Measurements from ENCODE around the gene CHD2. TPM values are rescaled to one million over a fixed set of nuclear protein-coding genes. Genes with fewer than 3 reads are reported as not detected.
"Not testable (repeated sequence)": the region's sequence is repeated elsewhere in the genome, so short reads cannot be mapped to it uniquely, and the experiment has no call there.

Gene CHD2
- total and polyA plus RNA-seq, 4 experiments from 2014 or later = 28.4 to 351 (median 224) TPM

GRCh38 chr15:92915766-92916435 lies 15.8 kb downstream of the CHD2 start:
- Histone ChIP-seq H3K36me3 (ENCODE audit: insufficient read depth, low read length) (peaks cover 2% of the 10 kb centered on the region), H3K4me3 (ENCODE audit: low read length in 2 of 2) (no peak overlapping the region), H3K27ac (ENCODE audit: low read depth, low read length) (peak overlapping the region; percentile 82), H3K9me3 (ENCODE audit: control insufficient read depth in 1 of 2, low read length in 2 of 2) (no peaks in the 10 kb centered on the region), H3K27me3 (ENCODE audit: insufficient read depth, low read length) (no peaks in the 10 kb centered on the region), H3K4me1 (ENCODE audit: insufficient read depth, low read length) (peaks cover 97% of the 10 kb centered on the region)
- Mint-ChIP-seq H3K27ac (peak overlapping the region; percentile 98 to 100 (median 100)), H3K4me1 (peaks cover 67 to 90% (median 79%) of the 10 kb centered on the region in 4 donors), H3K27me3 (no peaks in the 10 kb centered on the region), H3K4me3 (peak overlapping the region; percentile 40 to 98 (median 74)), H3K36me3 (peaks cover 22 to 60% of the 10 kb centered on the region in 2 donors), H3K9me3 (no peaks in the 10 kb centered on the region)
- intact Hi-C loops (cut with micrococcal nuclease) = loop anchor here (2.0 kb wide), 1 partner anchor 15 kb away; the partner anchor contains the start of gene CHD2
- POLR2A ChIA-PET (ENCODE audit: partially characterized antibody) = interaction anchor here (1.1 to 9.5 kb wide), 11 partner anchors 11 to 118 kb away, joined by 3 to 295 read pairs (median 25); partner anchors contain the start of gene CHD2
- DNase-seq = no peak
- CTCF ChIA-PET (ENCODE audit: partially characterized antibody) = interaction anchor here (1.1 to 11.3 kb wide), 12 partner anchors 10 to 120 kb away, joined by 3 to 205 read pairs (median 6); partner anchors contain the start of gene CHD2

- Mint-ChIP-seq H3K27ac (peak overlapping the region; percentile 90 to 100 (median 96)), H3K27me3 (no peaks in the 10 kb centered on the region), H3K9me3 (no peaks in the 10 kb centered on the region), H3K4me3 (peak overlapping the region; percentile 54 to 79 (median 62)), H3K4me1 (peaks cover 72 to 90% (median 80%) of the 10 kb centered on the region in 4 donors), H3K36me3 (peaks cover 9 to 64% of the 10 kb centered on the region in 2 donors)
- H3K36me3 ChIP-seq (ENCODE audit: insufficient read depth, low read length) = peaks cover 4% of the 10 kb centered on the region
- no peaks in the 10 kb centered on the region for H3K27me3 ChIP-seq (ENCODE audit: insufficient read depth, low read length)
- no peaks in the 10 kb centered on the region for H3K9me3 ChIP-seq (ENCODE audit: control insufficient read depth in 1 of 2, low read length in 2 of 2)
- H3K4me1 ChIP-seq (ENCODE audit: insufficient read depth, low read length) = peaks cover 97% of the 10 kb centered on the region
- ChIA-PET CTCF (ENCODE audit: partially characterized antibody) (interaction anchor here (0.7 to 11.3 kb wide), 19 partner anchors 9 to 122 kb away, joined by 3 to 205 read pairs (median 7); partner anchors contain the start of gene CHD2), POLR2A (ENCODE audit: partially characterized antibody) (interaction anchor here (0.6 to 9.5 kb wide), 14 partner anchors 13 to 122 kb away, joined by 3 to 295 read pairs (median 5); partner anchors contain the start of gene CHD2)
- H3K4me3 ChIP-seq (ENCODE audit: low read length in 2 of 2) = no peak overlapping the region
- H3K27ac ChIP-seq (ENCODE audit: low read depth, low read length) = peak overlapping the region; percentile 82
- intact Hi-C loops (cut with micrococcal nuclease) = loop anchor here (1.0 kb wide), 4 partner anchors 36 to 121 kb away; no protein-coding TSS in a partner anchor
- DNase-seq = peak; percentile 87 to 91 (median 89)
These were observed 17.7 kb downstream of the CHD2 start for GRCh38 chr15:92917598-92918407.

- not testable (repeated sequence) for H3K4me3 Mint-ChIP-seq; H3K9me3 Mint-ChIP-seq; H3K27me3 Mint-ChIP-seq; H3K36me3 ChIP-seq (ENCODE audit: insufficient read depth, low read length); DNase-seq; H3K4me3 ChIP-seq (ENCODE audit: low read length in 2 of 2); H3K27me3 ChIP-seq (ENCODE audit: insufficient read depth, low read length); H3K27ac ChIP-seq (ENCODE audit: low read depth, low read length); H3K9me3 ChIP-seq (ENCODE audit: control insufficient read depth in 1 of 2, low read length in 2 of 2)
- CTCF ChIA-PET (ENCODE audit: partially characterized antibody) = interaction anchor here (1.2 to 11.3 kb wide), 9 partner anchors 13 to 123 kb away, joined by 4 to 205 read pairs (median 13); partner anchors contain the start of gene CHD2
- H3K4me1 Mint-ChIP-seq = peaks cover 68 to 90% (median 79%) of the 10 kb centered on the region in 4 donors
- peaks cover 13 to 66% of the 10 kb centered on the region in 2 donors for H3K36me3 Mint-ChIP-seq
- intact Hi-C loops (cut with micrococcal nuclease) = loop anchor here (1.0 kb wide), 4 partner anchors 37 to 122 kb away; no protein-coding TSS in a partner anchor
- POLR2A ChIA-PET (ENCODE audit: partially characterized antibody) = interaction anchor here (0.7 to 9.5 kb wide), 7 partner anchors 14 to 123 kb away, joined by 3 to 295 read pairs (median 27); partner anchors contain the start of gene CHD2
- H3K4me1 ChIP-seq (ENCODE audit: insufficient read depth, low read length) = peaks cover 97% of the 10 kb centered on the region
- peak overlapping the region in 1 of 7 donors; percentile 28 for H3K27ac Mint-ChIP-seq
These were observed 18.8 kb downstream of the CHD2 start for GRCh38 chr15:92918881-92919280.

GRCh38 chr15:92920595-92921161 lies 20.6 kb downstream of the CHD2 start:
- intact Hi-C loops (cut with micrococcal nuclease) = loop anchor here (5.0 kb wide), 1 partner anchor 37 kb away; no protein-coding TSS in a partner anchor

GRCh38 chr15:92921215-92922131 lies 21.3 kb downstream of the CHD2 start:
- no peaks in the 10 kb centered on the region for H3K27me3 Mint-ChIP-seq
- peak overlapping the region in 7 of 8 donors; percentile 0 to 71 (median 59) for H3K4me3 Mint-ChIP-seq
- H3K9me3 Mint-ChIP-seq = no peaks in the 10 kb centered on the region
- POLR2A ChIA-PET (ENCODE audit: partially characterized antibody) = interaction anchor here (0.9 to 2.8 kb wide), 11 partner anchors 12 to 124 kb away, joined by 3 to 39 read pairs (median 6); partner anchors contain the start of gene CHD2
- H3K27ac ChIP-seq (ENCODE audit: low read depth, low read length) = peak overlapping the region; percentile 27
- CTCF ChIA-PET (ENCODE audit: partially characterized antibody) = interaction anchor here (0.7 to 11.3 kb wide), 9 partner anchors 12 to 125 kb away, joined by 3 to 205 read pairs (median 4); no protein-coding TSS in a partner anchor
- intact Hi-C loops (cut with micrococcal nuclease) = loop anchor here (5.0 kb wide), 1 partner anchor 36 kb away; no protein-coding TSS in a partner anchor
- H3K9me3 ChIP-seq (ENCODE audit: control insufficient read depth in 1 of 2, low read length in 2 of 2) = no peaks in the 10 kb centered on the region
- H3K27ac Mint-ChIP-seq = peak overlapping the region; percentile 48 to 90 (median 74)
- peaks cover 61 to 90% (median 76%) of the 10 kb centered on the region in 4 donors for H3K4me1 Mint-ChIP-seq
- no peak for DNase-seq
- no peaks in the 10 kb centered on the region for H3K27me3 ChIP-seq (ENCODE audit: insufficient read depth, low read length)
- peaks cover 32% of the 10 kb centered on the region for H3K36me3 ChIP-seq (ENCODE audit: insufficient read depth, low read length)
- H3K4me3 ChIP-seq (ENCODE audit: low read length in 2 of 2) = no peak overlapping the region
- peaks cover 98% of the 10 kb centered on the region for H3K4me1 ChIP-seq (ENCODE audit: insufficient read depth, low read length)
- H3K36me3 Mint-ChIP-seq = peaks cover 37 to 76% of the 10 kb centered on the region in 2 donors

More at GRCh38 chr15:92920595-92921161, 20.6 kb downstream of the CHD2 start:
- H3K4me1 ChIP-seq (ENCODE audit: insufficient read depth, low read length) = peaks cover 98% of the 10 kb centered on the region
- H3K27ac Mint-ChIP-seq = peak overlapping the region; percentile 31 to 90 (median 80)
- peaks cover 63 to 90% (median 77%) of the 10 kb centered on the region in 4 donors for H3K4me1 Mint-ChIP-seq
- H3K9me3 Mint-ChIP-seq = no peaks in the 10 kb centered on the region
- peaks cover 29 to 74% of the 10 kb centered on the region in 2 donors for H3K36me3 Mint-ChIP-seq
- H3K4me3 Mint-ChIP-seq = peak overlapping the region in 7 of 8 donors; percentile 0 to 71 (median 59)
- no peak overlapping the region for H3K27ac ChIP-seq (ENCODE audit: low read depth, low read length)
- H3K27me3 Mint-ChIP-seq = no peaks in the 10 kb centered on the region
- H3K4me3 ChIP-seq (ENCODE audit: low read length in 2 of 2) = no peak overlapping the region
- DNase-seq = no peak
- CTCF ChIA-PET (ENCODE audit: partially characterized antibody) = interaction anchor here (1.2 to 11.3 kb wide), 6 partner anchors 15 to 125 kb away, joined by 3 to 205 read pairs (median 43); no protein-coding TSS in a partner anchor
- H3K36me3 ChIP-seq (ENCODE audit: insufficient read depth, low read length) = peaks cover 24% of the 10 kb centered on the region
- no peaks in the 10 kb centered on the region for H3K27me3 ChIP-seq (ENCODE audit: insufficient read depth, low read length)
- POLR2A ChIA-PET (ENCODE audit: partially characterized antibody) = interaction anchor here (0.9 to 9.5 kb wide), 11 partner anchors 12 to 123 kb away, joined by 3 to 268 read pairs (median 7); partner anchors contain the start of gene CHD2
- no peaks in the 10 kb centered on the region for H3K9me3 ChIP-seq (ENCODE audit: control insufficient read depth in 1 of 2, low read length in 2 of 2)

All from CD4-positive, alpha-beta memory T cell (primary cell).